NCI-H2227 (cell line): ENCODE measurements around the gene C1orf159.

ENCODE experiments used
- DNase-seq: peaks from one replicate; lab custom pipeline; 2025; ENCODE audit not compliant: unreplicated experiment; lab: John Stamatoyannopoulos, UW

Gene C1orf159

GRCh38 chr1:1043411-1043810, 72.5 kb downstream of the C1orf159 start:
- no peak for DNase-seq

DNA sequence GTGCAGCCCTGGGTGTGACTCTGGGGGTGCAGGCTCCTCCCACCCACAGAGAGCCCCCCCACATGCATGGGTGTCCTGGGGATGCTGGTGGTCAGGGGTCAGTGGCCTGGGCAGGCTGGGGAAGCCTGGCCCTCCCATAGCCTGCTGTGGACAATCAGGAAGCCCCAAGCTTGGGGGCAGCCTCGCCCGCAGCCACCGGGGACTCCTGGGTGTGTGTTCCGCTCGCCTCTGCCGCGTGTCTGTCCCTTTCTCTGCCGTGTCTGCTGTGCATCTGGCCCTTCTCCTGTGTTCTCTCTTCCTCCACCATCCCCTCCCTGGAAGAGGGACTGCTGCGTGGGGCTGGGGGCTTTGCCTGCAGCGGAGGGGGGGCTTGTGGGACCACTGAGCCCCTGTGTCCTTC, 73.1 kb downstream of the C1orf159 start:
- no peak for DNase-seq

GRCh38 chr1:1041873-1042272, 74.0 kb downstream of the C1orf159 start:
- no peak for DNase-seq

DNA sequence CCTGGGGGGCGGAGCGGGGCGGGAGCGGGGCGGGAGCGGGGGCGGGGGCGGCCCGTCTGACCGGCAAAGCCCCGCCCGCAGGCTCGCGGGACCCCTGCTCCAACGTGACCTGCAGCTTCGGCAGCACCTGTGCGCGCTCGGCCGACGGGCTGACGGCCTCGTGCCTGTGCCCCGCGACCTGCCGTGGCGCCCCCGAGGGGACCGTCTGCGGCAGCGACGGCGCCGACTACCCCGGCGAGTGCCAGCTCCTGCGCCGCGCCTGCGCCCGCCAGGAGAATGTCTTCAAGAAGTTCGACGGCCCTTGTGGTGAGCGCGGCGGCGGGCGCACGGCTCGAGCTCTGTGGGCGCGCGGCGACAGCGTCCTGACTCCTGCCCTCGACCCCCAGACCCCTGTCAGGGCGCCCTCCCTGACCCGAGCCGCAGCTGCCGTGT, 74.8 kb downstream of the C1orf159 start:
- no peak for DNase-seq

- DNase-seq = no peak
These were observed 75.6 kb downstream of the C1orf159 start for GRCh38 chr1:1040004-1040991.

DNA sequence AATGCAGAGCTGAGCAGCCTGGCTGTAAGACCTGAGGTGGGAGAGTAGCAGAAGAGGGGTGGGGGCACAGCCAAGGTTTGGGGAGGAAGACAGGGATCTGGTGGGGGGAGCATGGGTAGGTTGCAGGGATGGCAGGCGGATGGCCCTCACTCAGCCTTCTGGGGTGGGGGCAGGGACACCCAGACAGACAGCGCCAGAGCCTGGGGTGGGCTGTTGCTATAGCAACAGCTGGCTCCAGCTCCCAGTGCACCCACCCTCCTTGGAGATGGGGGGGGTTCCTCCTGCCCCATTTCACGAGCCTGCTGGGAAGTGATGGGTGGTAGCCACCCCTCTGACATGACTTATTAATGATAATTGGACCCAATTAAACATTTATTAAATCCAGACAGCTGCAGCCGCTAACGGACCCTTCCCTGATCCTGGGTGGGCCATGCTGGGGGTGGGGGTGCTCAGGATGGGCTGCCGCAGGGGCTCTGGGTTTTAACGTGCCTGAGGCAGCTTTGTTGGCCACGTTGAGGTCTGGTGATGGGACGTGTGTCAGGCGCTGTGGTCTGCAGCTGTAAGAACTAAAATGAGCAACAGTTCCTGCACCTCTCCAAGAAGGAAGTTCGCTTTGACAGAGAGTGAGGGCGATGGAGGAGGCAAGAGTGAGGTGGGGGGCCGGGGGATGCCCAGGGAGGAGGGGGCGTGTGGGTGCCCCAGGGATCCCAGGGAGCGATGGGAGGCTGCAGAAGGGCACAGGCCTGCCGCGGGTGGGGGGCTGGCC, 76.6 kb downstream of the C1orf159 start:
- no peak for DNase-seq

DNA sequence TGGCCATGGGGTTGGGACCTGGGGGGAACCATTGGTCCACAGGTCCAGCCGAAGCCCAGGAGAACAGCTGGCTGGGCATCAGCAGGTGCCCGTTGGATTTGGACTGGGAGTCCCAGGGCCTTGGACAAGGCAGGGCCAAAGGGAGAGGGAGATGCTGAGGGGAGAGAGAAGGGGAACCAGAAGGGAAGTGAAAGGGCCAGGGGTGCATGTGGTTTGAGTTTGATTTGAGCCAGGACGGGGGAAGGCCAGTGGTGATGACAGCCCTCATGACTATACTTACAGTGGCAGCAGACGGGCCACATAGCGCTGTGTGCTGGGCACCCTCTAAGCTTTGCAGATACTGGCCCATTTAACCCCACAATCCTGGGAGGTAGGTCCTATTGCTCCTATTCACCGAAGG, 77.2 kb downstream of the C1orf159 start:
- DNase-seq = no peak

- no peak for DNase-seq
These were observed 78.2 kb downstream of the C1orf159 start for GRCh38 chr1:1037366-1038327.

- DNase-seq = no peak
These were observed 80.5 kb downstream of the C1orf159 start for GRCh38 chr1:1035291-1035943.

DNA sequence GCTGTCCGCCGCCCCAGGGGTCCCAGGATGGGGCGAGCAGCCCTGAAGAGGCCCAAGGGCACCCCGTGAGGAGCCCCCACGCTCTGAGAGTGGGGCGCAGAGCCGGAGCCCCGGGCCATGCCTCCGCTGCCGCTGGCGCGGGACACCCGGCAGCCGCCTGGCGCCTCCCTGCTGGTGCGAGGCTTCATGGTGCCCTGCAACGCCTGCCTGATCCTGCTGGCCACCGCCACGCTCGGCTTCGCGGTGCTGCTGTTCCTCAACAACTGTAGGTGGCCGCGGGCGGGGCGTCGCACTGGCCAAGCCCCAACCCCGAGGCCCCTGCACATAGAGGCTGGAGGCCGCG, 81.5 kb downstream of the C1orf159 start:
- no peak for DNase-seq

DNA sequence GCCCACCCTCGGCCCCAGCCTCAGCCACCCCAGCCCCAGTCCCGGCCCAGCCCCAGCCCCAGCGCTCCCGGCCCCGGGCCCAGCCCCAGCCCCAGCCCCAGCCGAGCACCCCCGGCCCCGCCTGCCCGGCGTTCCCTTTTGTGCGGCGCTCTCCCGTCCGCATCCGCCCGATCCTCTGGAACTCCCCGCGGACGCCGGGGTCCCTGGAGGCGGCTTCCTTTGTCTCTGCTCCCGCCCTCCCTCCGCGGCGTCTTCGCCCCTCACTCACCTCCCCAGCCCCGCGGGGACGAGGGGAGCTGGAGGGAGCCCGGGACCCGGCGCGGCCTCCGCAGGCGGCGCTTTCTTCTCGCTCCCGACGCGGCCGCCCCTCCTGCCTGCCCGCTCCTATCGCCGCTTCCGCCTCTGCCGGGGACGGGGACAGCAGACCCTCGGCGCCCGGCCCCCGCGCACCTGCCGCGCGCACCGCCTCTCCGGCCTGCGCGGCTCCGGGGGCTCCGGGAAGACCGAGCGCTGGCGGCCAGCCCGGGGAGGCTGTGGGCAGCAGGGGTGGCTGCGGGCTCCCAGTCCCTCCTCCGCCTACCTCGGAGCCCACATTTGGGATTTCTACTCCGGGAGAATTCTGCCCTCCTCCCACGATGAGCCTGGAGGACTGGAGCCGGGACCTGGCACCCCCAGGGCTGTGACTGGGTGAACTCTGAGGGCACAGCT, 82.0 kb downstream of the C1orf159 start:
- peak; percentile 57 for DNase-seq

GRCh38 chr1:1033009-1033587, 82.8 kb downstream of the C1orf159 start:
- peak; percentile 99 for DNase-seq

DNA sequence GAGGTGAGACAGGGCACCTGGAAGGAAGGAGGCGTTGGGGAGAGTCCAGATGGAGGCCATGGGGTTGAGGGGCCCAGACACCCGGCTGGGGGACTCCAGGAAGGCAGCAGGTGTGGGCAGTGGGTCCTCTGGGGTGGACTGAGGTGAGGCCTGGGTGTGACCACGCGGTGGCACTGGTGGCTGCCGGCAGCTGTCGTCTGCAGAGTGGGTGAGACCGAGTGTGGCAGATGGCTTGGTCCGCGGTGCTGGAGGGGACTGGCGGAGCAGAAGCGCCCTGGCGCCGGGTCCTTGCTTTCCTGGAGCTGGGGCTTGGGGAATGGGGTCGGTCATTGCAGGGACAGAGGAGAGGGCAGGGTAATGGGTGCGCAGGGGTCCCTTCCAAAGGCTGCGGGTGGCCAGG, 83.5 kb downstream of the C1orf159 start:
- peak; percentile 52 for DNase-seq
